ENCODE results near the gene FHDC1. TPM values are rescaled to one million over a fixed set of nuclear protein-coding genes. Genes with fewer than 3 reads are reported as not detected.

FHDC1 gene
- total and polyA plus RNA-seq, 9 donors: 3.6 to 11.1 (median 6.9) TPM

DNA sequence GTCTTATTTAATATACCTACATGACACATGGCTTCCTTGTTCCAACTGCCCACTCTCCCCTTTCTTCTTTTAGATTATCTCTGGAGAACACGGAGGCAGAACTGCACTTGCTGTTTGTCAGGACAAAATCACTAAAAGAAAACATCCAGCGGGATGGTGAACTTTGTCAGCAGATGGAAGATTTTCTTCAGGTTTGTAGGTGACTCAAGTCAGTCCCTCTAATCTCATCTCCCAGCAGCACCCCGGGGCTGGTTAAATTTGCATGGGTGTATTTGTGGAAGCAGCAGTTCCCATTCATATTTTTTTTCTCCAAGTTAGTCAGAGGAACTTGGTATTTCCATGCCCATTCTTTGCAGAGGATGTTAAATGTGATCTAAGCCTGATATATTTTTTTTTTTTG, 31.8 kb downstream of the FHDC1 start:
- no peaks in the 10 kb centered on the region for H3K27me3 ChIP-seq (ENCODE audit: control insufficient read depth, insufficient read depth, low read length)
- DNase-seq: no peak
- peaks cover 9% of the 10 kb centered on the region for H3K36me3 ChIP-seq (ENCODE audit: control insufficient read depth, insufficient read depth, low read length)
- H3K4me3 ChIP-seq (ENCODE audit: low read length): no peak overlapping the region
- H3K4me1 ChIP-seq (ENCODE audit: control insufficient read depth, insufficient read depth, low read length): peaks cover 5% of the 10 kb centered on the region
- no peak overlapping the region for H3K27ac ChIP-seq (ENCODE audit: low read length)
- H3K9me3 ChIP-seq (replicated peaks; ENCODE audit: control insufficient read depth, low read depth, low read length): no peaks in the 10 kb centered on the region
- no CpG with 5 or more reads among the region's 3 CpGs for WGBS (ENCODE audit: insufficient coverage)

DNA sequence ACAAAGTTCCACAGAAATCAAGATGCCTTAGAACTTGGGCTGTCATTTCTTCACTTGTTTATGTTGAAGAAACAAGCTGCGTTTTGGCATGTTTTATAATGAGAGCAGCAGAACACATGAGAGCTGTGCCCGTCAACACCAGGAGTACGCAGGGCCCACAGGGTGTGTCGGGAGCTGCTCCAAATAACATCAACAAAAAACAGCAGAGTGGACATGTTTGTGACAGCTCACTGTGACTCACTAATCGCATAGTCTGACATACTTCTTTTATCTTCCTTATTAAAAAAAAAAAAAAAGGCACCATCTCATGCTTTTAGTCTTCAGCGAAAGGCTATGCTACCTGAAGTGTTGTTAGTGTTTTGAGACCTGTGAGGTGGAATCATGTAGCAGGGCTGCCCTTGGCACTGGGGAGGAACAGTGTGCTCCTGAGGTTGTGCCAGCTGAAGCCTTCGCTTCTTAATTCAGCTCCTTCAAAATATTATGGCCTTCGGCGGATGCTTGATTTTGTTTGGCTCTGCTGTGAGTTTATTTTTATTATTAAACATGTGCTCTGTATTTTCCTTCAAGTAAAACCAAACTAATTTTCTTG, 32.8 kb downstream of the FHDC1 start:
- Histone ChIP-seq H3K4me3 (ENCODE audit: low read length) (no peak overlapping the region), H3K27ac (ENCODE audit: low read length) (no peak overlapping the region), H3K9me3 (replicated peaks; ENCODE audit: control insufficient read depth, low read depth, low read length) (no peaks in the 10 kb centered on the region), H3K27me3 (ENCODE audit: control insufficient read depth, insufficient read depth, low read length) (no peaks in the 10 kb centered on the region), H3K4me1 (ENCODE audit: control insufficient read depth, insufficient read depth, low read length) (peaks cover 15% of the 10 kb centered on the region), H3K36me3 (ENCODE audit: control insufficient read depth, insufficient read depth, low read length) (peaks cover 6% of the 10 kb centered on the region)
- WGBS (ENCODE audit: insufficient coverage): 40% methylated on average over 2 of the region's 9 CpGs
- DNase-seq: no peak

GRCh38 chr4:152970102-152970820, 34.1 kb downstream of the FHDC1 start:
- no peak overlapping the region for H3K27ac ChIP-seq (ENCODE audit: low read length)
- no peaks in the 10 kb centered on the region for H3K9me3 ChIP-seq (replicated peaks; ENCODE audit: control insufficient read depth, low read depth, low read length)
- no peak overlapping the region for H3K4me3 ChIP-seq (ENCODE audit: low read length)
- 40% methylated on average over 1 of the region's 3 CpGs for WGBS (ENCODE audit: insufficient coverage)
- H3K4me1 ChIP-seq (ENCODE audit: control insufficient read depth, insufficient read depth, low read length): peaks cover 25% of the 10 kb centered on the region
- peaks cover 8% of the 10 kb centered on the region for H3K36me3 ChIP-seq (ENCODE audit: control insufficient read depth, insufficient read depth, low read length)
- DNase-seq: peak; percentile 62
- H3K27me3 ChIP-seq (ENCODE audit: control insufficient read depth, insufficient read depth, low read length): no peaks in the 10 kb centered on the region

DNA sequence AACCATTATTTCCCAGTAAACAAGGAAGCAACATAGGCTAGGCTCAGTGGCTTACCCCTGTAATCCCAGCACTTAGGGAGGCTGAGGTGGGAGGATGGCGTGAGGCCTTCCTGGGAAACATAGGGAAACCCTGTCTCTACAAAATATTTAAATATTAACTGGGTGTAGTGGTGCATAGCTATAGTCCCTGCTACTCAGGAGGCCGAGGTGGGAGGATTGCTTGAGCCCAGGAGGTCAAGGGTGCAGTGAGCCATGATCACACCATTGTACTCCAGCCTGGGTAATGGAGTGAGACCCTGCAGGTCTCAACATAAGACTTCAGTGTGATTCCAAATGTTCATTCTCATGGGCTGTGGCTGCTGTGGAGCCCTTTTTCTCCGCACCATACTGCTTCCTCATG, 34.9 kb downstream of the FHDC1 start:
- no peak overlapping the region for H3K4me3 ChIP-seq (ENCODE audit: low read length)
- 93% methylated on average over 2 of the region's 3 CpGs for whole genome bisulfite sequencing (ENCODE audit: insufficient coverage)
- H3K27ac ChIP-seq (ENCODE audit: low read length): no peak overlapping the region

GRCh38 chr4:152972821-152973628, 36.9 kb downstream of the FHDC1 start:
- peaks cover 25% of the 10 kb centered on the region for H3K4me1 ChIP-seq (ENCODE audit: control insufficient read depth, insufficient read depth, low read length)
- 70% methylated on average over 4 of the region's 12 CpGs for WGBS (ENCODE audit: insufficient coverage)
- no peaks in the 10 kb centered on the region for H3K27me3 ChIP-seq (ENCODE audit: control insufficient read depth, insufficient read depth, low read length)
- H3K9me3 ChIP-seq (replicated peaks; ENCODE audit: control insufficient read depth, low read depth, low read length): no peaks in the 10 kb centered on the region
- H3K36me3 ChIP-seq (ENCODE audit: control insufficient read depth, insufficient read depth, low read length): peaks cover 18% of the 10 kb centered on the region
- peak; percentile 99 for DNase-seq
- H3K27ac ChIP-seq (ENCODE audit: low read length): peak overlapping the region; percentile 94
- H3K4me3 ChIP-seq (ENCODE audit: low read length): no peak overlapping the region

More for the DNA sequence above, 34.9 kb downstream of the FHDC1 start:
- Histone ChIP-seq H3K36me3 (ENCODE audit: control insufficient read depth, insufficient read depth, low read length) (peaks cover 9% of the 10 kb centered on the region), H3K4me1 (ENCODE audit: control insufficient read depth, insufficient read depth, low read length) (peaks cover 25% of the 10 kb centered on the region), H3K27me3 (ENCODE audit: control insufficient read depth, insufficient read depth, low read length) (no peaks in the 10 kb centered on the region), H3K9me3 (replicated peaks; ENCODE audit: control insufficient read depth, low read depth, low read length) (no peaks in the 10 kb centered on the region)
- DNase-seq: no peak

- Histone ChIP-seq H3K4me3 (ENCODE audit: low read length) (no peak overlapping the region), H3K4me1 (ENCODE audit: control insufficient read depth, insufficient read depth, low read length) (peaks cover 25% of the 10 kb centered on the region), H3K9me3 (replicated peaks; ENCODE audit: control insufficient read depth, low read depth, low read length) (no peaks in the 10 kb centered on the region), H3K27me3 (ENCODE audit: control insufficient read depth, insufficient read depth, low read length) (no peaks in the 10 kb centered on the region), H3K36me3 (ENCODE audit: control insufficient read depth, insufficient read depth, low read length) (peaks cover 18% of the 10 kb centered on the region), H3K27ac (ENCODE audit: low read length) (peak overlapping the region; percentile 94)
- 38% methylated on average over 5 of the region's 9 CpGs for WGBS (ENCODE audit: insufficient coverage)
- peak; percentile 55 for DNase-seq
These were observed 37.7 kb downstream of the FHDC1 start for GRCh38 chr4:152973629-152974467.

- Histone ChIP-seq H3K36me3 (ENCODE audit: control insufficient read depth, insufficient read depth, low read length) (peaks cover 17% of the 10 kb centered on the region), H3K27me3 (ENCODE audit: control insufficient read depth, insufficient read depth, low read length) (no peaks in the 10 kb centered on the region), H3K4me3 (ENCODE audit: low read length) (no peak overlapping the region), H3K27ac (ENCODE audit: low read length) (peak overlapping the region; percentile 94), H3K9me3 (replicated peaks; ENCODE audit: control insufficient read depth, low read depth, low read length) (no peaks in the 10 kb centered on the region), H3K4me1 (ENCODE audit: control insufficient read depth, insufficient read depth, low read length) (peaks cover 25% of the 10 kb centered on the region)
- DNase-seq: no peak
- WGBS (ENCODE audit: insufficient coverage): 78% methylated on average over 23 of the region's 28 CpGs
These were observed 38.6 kb downstream of the FHDC1 start for GRCh38 chr4:152974468-152975379.

DNA sequence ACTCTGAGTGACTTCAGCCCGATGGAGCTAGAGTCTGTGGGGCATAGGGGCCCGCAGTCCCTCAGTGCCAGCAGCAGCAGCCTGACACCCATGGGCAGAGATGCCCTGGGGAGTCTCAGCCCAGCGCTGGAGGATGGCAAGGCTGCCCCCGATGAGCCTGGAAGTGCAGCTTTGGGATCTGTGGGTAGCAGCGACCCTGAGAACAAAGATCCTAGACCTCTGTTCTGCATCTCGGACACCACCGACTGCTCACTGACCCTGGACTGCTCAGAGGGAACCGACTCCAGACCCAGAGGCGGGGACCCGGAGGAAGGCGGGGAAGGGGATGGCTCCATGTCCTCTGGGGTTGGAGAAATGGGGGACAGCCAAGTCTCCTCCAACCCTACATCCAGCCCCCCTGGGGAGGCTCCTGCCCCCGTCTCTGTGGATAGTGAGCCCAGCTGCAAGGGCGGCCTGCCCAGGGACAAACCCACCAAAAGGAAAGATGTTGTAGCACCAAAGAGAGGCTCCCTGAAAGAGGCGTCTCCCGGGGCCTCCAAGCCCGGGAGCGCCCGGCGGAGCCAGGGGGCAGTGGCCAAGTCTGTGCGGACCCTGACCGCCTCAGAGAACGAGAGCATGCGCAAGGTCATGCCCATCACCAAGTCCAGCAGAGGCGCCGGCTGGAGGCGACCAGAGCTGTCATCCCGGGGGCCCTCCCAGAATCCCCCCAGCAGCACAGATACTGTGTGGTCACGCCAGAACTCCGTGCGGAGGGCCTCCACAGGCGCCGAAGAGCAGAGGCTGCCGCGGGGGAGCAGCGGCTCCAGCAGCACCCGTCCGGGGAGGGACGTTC, 39.5 kb downstream of the FHDC1 start:
- Histone ChIP-seq H3K27ac (ENCODE audit: low read length) (no peak overlapping the region), H3K4me3 (ENCODE audit: low read length) (no peak overlapping the region), H3K27me3 (ENCODE audit: control insufficient read depth, insufficient read depth, low read length) (no peaks in the 10 kb centered on the region), H3K4me1 (ENCODE audit: control insufficient read depth, insufficient read depth, low read length) (peaks cover 25% of the 10 kb centered on the region), H3K36me3 (ENCODE audit: control insufficient read depth, insufficient read depth, low read length) (peaks cover 17% of the 10 kb centered on the region), H3K9me3 (replicated peaks; ENCODE audit: control insufficient read depth, low read depth, low read length) (no peaks in the 10 kb centered on the region)
- WGBS (ENCODE audit: insufficient coverage): 88% methylated on average over 31 of the region's 38 CpGs
- no peak for DNase-seq

All from muscle of leg (tissue), 11 donors.